EH (cell line): ENCODE data around the gene TPM3.
A peak's percentile ranks its signal among the peaks of the same experiment; 100 is the strongest.
"Not testable (repeated sequence)": the region's sequence is repeated elsewhere in the genome, so short reads cannot be mapped to it uniquely, and the experiment has no call there.

Experiments used
- DNase-seq: peaks from one replicate; pipeline ENCODE4 v3.0.0-alpha.2; 2015; ENCODE audit warnings: low read depth

Gene TPM3

GRCh38 chr1:154166207-154166606 lies 25.7 kb downstream of the TPM3 start:
- no peak for DNase-seq

DNA sequence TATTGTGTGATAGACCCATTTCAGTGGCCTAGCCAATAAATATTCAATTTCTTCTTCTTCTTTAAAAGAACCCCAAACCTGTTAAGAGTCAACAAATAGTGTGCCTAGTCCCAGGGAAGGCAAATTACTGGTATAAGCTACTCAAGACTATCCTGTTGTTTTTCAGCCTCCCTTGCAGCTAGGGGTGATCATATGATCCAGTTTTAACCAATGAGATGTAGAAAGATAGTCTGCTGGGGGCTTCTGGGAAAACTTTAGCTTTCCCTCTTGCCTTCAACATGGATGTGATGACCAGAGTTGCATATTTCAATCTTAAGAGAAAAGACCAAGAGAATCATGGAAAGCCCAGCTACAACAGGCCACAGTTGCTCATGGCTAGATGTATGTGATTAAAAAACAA lies 32.3 kb downstream of the TPM3 start:
- no peak for DNase-seq

DNA sequence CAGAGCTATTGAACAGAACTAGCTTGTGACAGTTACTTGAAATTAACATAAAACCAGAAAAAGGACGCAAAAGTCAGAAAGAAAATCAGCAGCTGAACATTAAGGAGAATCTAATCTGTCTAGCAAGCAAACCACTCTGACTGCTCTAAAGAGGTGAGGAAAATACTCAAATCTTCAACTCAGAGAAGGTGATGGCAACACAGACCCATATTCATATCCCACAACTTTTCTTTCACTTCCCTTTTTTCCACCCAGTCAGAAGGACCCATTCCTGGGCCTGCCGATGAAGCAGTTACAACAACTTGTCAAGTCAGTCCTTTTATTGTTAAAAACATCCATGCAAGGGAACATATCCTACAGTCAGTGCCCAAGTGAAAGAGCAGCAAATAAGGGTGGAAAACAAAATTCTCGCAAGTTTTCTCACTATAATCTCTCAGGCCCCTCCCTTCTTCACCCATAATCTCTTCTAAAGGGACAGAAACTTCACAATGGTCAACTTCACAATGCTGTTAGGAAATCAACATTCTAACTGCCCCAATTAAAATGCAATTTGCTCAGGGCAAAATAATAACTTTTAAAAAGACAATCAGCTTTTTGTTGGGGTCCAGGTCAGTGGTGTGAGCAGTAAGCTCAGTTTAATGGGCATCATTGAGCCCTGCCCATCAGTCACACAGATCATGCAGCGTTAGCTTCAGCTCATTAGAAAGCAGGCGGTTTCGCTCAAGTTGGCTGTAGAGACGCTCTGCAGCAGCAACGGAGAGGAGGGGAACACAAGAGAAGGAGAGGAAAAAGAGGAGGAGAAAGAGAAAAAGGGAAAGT lies 33.4 kb downstream of the TPM3 start:
- DNase-seq = no peak

DNA sequence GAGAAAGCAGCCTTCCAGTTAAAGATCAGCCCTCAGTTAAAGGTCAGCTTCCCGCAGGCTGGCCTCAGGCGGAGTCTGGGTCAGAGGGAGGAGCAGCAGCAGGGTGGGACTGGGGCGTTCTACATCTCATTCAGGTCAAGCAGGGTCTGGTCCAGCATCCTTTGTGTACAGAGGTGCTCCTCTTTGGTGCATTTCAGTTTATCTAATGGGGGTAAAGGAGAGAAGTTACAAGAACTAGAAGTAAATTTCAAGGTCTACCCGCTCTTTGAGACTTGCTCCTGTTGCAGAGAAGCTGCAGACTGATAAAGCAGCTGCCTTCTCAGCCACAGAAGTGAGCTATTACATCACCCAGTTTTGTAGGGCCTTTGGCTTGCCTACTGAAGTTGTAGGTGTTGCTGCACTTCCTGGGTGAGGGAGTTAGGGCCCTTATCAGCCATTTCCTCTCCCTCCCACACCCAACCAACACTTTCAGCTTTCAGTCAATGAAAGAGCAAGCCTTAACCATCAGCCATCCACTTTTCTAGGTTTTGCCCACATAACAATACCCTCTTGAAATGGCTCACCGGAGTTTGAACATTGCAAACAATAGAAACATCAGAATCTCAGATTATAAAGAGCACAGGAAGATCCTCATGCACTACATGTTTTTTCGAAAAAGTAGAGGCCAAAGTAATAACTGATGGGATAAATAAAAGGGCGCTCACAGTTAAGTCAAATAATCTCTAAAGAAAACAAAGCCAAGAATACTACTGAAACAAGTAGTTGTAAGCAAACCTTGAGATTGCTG lies 34.2 kb downstream of the TPM3 start:
- peak; percentile 25 for DNase-seq

DNA sequence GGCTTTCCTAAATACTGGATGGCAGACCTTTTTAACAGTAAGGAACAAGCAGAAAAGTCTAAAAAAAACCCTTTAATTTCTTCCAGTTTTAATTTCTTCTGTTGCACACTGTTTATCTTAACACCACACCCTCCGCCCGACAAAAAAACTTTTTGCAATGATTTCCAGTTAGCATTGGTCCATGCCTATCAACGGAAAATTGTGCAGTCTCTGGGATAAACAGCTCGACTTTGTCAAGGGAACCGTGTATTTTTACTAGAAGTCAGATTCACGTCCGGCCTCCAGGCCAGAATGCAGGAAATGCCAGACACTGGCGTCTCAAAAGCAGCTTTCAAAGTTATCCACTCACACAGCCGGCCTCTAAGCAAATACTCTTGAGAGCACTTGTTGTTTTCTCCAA lies 36.6 kb downstream of the TPM3 start:
- peak; percentile 71 for DNase-seq

DNA sequence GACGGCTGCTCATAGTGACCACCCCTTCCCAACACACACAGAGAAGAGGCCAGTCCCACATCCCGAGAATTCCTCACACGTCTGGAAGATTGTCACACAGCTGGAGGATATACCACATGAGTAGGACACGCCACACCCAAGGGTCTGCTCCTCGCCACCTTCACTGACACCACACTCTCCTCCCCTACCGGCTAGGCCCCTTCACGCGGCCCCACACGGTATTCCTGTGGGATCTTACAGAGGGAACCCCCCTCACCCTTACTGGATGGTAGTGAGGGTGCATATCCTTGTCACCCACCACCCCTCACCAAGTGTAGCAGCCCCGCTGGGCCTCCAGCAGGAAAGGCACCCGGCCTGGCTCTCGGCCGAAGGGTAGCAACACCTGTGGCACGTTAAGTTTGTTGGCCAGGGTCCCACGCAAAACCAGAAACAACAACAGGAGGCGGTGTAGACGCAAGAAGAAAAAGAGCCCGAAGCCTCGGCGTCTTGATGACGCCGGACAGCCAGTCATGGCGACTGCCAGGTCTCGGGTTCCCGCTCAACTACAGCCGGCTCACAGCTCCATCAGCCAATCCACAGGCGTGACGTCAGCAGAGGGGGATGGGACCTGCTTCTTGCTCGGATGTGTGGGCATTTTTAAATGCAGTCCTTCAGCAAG lies 37.2 kb downstream of the TPM3 start, which contains the start of gene NUP210L:
Gene NUP210L, minus strand, starts transcription at position 540 of the 658 bp plus-strand sequence.
- peak; percentile 42 for DNase-seq

DNA sequence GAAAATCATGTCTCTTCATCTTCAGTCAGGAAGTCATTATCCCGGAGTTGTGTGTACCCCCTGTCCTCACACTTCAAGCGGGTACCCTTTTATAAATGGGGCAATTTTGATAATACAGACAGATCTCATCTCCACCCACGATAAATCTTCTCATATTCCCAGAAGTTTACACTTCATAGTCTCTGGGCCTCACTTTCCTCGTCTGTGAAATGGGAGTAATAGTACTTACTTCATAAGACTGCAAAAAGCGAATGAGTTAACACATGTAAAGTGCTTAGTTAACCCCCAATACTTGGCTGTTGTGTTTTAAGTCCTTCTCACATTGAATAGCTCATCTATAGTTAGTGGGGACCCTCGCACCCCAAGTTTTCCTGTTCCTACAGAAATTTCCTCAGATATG lies 37.8 kb downstream of the TPM3 start:
- DNase-seq = no peak

GRCh38 chr1:154151311-154151710 lies 40.6 kb downstream of the TPM3 start:
- DNase-seq = peak; percentile 47

GRCh38 chr1:154148807-154149206 lies 43.1 kb downstream of the TPM3 start:
- DNase-seq = no peak

- DNase-seq = not testable (repeated sequence)
These were observed 44.4 kb downstream of the TPM3 start for GRCh38 chr1:154147505-154147904.

DNA sequence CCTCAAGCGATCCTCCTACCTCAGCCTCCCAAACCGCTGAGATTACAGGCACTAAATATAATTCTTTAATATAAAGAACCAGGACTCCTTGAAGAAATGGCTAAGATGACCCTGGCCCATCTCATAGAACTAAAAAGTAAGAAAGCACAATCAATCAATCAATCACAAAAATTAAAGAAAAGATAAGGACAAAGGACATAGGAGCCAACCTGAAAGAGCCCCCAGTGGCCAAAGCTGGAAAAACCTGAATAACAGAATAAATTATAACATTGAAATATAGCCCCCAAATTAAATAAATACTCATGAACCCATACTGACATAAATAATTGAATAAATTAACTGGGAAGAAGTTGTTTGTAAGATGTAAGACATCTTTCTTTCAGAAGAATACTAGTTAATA lies 45.9 kb downstream of the TPM3 start:
- DNase-seq = no peak

DNA sequence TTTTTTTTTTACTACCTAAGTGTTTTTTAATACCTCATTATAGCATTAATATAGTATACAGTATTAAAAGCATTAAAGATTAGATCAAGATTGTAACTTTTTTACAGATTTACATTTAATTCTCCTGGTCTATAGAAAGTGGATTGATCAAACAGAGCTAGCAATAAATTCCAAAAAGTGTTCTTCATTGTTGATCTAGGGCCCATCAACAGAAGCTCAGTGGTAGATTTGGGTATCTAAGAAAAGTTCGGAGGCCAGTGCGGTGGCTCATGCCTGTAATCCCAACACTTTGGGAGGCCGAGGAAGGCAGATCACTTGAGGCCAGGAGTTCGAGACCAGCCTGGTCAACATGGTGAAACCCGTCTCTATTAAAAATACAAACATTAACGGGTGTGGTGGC lies 49.5 kb downstream of the TPM3 start:
- DNase-seq = no peak

GRCh38 chr1:154141240-154141639 lies 50.7 kb downstream of the TPM3 start:
- DNase-seq = peak; percentile 61

DNA sequence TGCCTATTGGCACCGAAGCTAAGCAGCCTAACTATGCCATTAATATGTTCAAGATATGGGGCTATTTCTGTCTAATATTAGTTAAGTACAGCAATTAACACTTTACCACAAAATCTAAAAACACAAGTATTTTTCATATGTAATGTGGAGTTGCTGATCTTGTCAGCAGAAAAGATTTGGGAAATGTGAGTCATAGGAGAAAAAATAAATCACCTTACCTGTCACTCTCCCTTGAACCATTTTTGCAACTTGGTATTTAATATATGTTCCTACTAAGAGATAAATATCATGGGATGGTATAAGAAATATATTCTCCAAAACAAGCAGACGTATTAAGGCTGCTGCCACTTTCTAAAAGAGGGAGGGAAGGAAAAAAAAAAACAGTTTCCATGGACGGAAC lies 54.0 kb downstream of the TPM3 start:
- no peak for DNase-seq

- no peak for DNase-seq
These were observed 58.6 kb downstream of the TPM3 start for GRCh38 chr1:154133256-154133655.

DNA sequence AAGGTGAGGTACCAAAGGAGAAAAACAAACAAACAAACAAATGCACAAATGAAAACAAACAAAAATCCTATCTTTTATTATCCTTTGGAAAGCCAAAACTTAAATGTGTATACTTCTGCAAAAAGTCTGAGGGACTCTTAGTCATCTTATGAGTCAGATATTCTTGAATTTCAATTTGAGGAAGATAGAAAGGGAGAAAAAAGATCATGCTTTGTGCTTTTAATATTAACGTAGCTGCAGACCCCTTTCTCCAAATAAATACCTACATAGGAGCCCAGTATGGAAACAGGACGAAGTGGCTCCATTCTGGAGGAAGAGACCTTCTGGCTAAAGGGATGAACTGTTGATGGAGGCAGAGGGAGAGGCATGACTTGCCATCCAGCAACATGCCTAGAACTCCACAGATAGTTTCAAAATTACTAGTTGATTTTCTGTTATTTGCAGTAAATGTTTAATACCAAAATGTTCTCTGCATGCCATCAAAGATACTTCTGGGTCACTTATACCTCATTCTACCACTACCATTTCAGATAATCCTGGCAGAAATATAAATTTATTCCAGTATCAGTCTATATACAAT lies 62.4 kb downstream of the TPM3 start:
- DNase-seq = peak; percentile 12

- DNase-seq = not testable (repeated sequence)
These were observed 68.7 kb downstream of the TPM3 start for GRCh38 chr1:154123205-154123604.

GRCh38 chr1:154117642-154118041 lies 74.3 kb downstream of the TPM3 start:
- no peak for DNase-seq

DNA sequence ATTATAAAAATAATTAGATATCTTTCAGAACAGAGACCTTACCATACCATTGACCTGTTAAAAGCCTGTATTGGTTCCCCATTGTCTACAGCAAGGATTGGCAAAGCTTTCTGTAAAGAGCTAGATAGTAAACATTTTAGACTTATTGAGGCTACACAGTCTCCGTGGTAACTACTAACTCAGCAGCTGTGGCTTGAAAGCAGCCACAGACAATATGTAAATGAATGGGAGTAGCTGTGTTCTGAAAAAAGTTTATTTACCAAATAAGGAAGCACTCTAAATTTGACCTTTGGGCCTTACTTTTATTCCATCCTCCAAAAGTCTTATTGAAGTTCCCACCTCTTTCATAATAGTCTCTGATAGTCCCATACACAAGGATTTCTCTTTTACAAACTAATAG lies 76.7 kb downstream of the TPM3 start:
- no peak for DNase-seq
